Measurements from ENCODE around the gene KRTAP12-1. TPM values are rescaled to one million over a fixed set of nuclear protein-coding genes. Genes with fewer than 3 reads are reported as not detected.

Gene KRTAP12-1, protein sequence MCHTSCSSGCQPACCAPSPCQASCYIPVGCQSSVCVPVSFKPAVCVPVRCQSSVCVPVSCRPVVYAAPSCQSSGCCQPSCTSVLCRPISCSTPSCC
- total RNA-seq, result not detected

GRCh38 chr21:44681861-44682579 is at the start of gene KRTAP12-1:
Gene KRTAP12-1, minus strand, starts transcription at chr21:44682163. Its CDS starts 40 bp downstream, at chr21:44682123.
- Mint-ChIP-seq H3K4me1 (ENCODE audit: low read depth in 2 of 2) (peaks cover 10 to 12% of the 10 kb centered on the region in 2 donors), H3K9me3 (no peaks in the 10 kb centered on the region), H3K4me3 (no peak within 1 kb of the TSS), H3K27ac (no peak within 1 kb of the TSS), H3K27me3 (peaks cover 23 to 28% of the 10 kb centered on the region in 2 donors), H3K36me3 (no peaks in the 10 kb centered on the region)
- DNase-seq (ENCODE audit: low spot score), result no peak
- no peak for ATAC-seq

DNA sequence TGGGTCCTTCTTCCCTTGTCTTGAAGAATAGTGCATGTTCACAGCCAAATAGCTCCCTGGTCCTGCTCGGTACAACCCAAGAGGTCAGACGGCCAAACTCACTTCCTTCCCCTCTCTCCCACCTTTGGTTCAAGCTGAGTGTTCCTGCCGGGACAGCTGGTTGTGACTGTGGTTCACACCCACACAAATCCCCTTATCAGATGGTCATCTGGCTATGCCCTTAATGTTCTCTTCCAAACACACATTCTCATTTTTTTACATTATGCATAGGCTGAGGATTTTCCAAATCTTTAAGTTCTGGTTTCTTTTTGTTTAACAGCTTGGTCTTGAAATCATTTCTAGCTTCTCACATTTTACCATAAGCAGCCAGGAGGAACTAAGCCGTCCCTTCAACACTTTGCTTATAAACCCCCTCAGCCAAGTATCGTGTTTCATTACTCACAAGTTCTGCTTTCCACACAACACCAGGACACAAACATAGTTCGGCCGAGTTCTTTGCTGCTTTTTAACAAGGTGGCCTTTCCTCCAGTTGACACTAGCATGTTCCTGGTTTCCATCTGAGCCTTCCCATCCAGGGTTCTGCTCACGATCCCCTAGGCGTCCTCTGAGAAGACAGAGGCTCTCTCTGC is 49.1 kb upstream of the KRTAP12-1 start:
- Mint-ChIP-seq H3K4me3 (no peak overlapping the region), H3K9me3 (no peaks in the 10 kb centered on the region), H3K36me3 (no peaks in the 10 kb centered on the region), H3K27ac (no peak overlapping the region), H3K4me1 (ENCODE audit: low read depth in 2 of 2) (no peaks in the 10 kb centered on the region), H3K27me3 (peaks cover 9 to 14% of the 10 kb centered on the region in 2 donors)
- DNase-seq (ENCODE audit: low spot score), result no peak
- no peak for ATAC-seq

GRCh38 chr21:44730028-44730395 is 48.0 kb upstream of the KRTAP12-1 start:
- Mint-ChIP-seq H3K4me1 (ENCODE audit: low read depth in 2 of 2) (no peaks in the 10 kb centered on the region), H3K27ac (no peak overlapping the region), H3K36me3 (no peaks in the 10 kb centered on the region), H3K4me3 (no peak overlapping the region), H3K27me3 (peaks cover 14 to 18% of the 10 kb centered on the region in 2 donors), H3K9me3 (no peaks in the 10 kb centered on the region)
- DNase-seq (ENCODE audit: low spot score), result peak; percentile 25
- no peak for ATAC-seq

DNA sequence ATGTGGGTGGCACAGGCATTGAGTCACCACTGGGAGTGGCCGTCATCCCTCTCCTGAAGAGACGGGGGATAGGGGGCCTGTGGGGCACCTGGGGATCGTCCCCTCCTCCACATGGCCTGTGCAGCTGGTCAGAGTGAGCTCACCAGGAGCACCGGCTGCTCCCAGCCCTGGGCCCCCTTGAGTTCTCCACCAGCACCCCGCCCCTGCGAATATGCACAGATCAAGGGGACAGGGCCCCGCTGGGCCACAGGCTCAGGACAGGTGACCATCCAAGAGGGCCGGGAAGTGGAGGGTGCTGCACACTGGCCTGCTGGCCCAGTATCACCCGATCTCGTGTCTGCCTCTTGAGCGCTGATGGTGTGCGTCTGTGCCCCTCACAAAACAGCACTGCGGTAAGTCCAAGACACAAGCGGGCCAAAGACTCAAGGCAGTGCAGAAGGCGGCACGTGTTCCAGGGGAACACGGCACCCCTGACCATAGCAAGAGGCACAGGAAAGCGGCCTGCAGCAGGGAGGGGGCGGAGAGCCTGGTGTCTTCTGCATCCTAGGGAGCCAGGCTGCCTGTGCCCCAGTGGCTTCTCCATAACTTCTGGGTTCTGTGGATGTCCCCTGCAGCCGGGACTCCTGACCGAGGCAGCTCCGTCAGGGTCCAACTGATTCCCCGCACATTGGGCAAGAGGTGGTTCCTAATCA is 47.5 kb upstream of the KRTAP12-1 start:
- H3K27ac Mint-ChIP-seq, result no peak overlapping the region

DNA sequence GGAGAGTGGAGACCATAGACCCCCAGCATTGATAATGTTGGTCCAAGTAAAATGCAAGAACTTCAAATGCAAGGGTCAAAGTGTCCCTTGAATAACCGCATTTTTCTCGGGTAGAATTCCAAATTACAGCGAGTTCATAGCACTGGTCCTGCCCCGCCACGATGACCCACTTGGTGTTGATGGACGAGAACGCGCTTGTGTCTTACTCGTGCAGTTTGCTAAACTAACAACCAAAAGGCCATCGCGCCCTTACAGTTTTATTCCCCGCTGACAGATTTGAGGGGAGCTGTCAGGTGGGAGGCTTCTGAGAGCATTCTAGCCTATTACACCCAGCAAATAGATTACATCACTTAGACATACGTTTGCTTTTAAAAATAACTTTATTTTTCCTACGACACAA is 46.8 kb upstream of the KRTAP12-1 start:
- no peaks in the 10 kb centered on the region for H3K4me1 Mint-ChIP-seq (ENCODE audit: low read depth in 2 of 2)
- H3K4me3 Mint-ChIP-seq, result no peak overlapping the region
- no peaks in the 10 kb centered on the region for H3K36me3 Mint-ChIP-seq
- no peak for ATAC-seq
- peaks cover 14 to 21% of the 10 kb centered on the region in 2 donors for H3K27me3 Mint-ChIP-seq
- no peak for DNase-seq (ENCODE audit: low spot score)
- H3K9me3 Mint-ChIP-seq, result no peaks in the 10 kb centered on the region
- H3K27ac Mint-ChIP-seq, result no peak overlapping the region

More for the DNA sequence above, 47.5 kb upstream of the KRTAP12-1 start:
- peak; percentile 57 for DNase-seq (ENCODE audit: low spot score)
- Mint-ChIP-seq H3K36me3 (no peaks in the 10 kb centered on the region), H3K4me1 (ENCODE audit: low read depth in 2 of 2) (no peaks in the 10 kb centered on the region), H3K4me3 (no peak overlapping the region), H3K27me3 (peaks cover 14 to 18% of the 10 kb centered on the region in 2 donors), H3K9me3 (no peaks in the 10 kb centered on the region)
- no peak for ATAC-seq

DNA sequence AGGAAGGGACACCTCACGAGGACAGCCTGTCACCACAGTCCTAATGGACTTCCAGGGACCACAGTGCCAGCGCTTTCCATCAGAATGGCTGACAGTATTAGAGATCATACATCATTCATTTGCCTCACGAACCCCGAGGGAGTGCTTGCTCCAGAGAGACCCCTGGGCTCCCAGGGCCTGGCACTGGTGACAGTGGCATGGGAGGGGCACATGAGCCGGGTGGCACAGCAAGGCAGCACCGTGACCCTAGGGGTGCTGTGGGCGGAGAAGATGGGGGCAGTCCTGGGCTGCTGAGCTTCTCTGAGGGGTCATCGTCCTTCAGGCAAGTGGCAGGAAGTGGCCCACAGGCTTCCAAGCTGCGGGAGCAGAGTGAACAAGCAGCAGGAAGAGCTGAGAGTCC is 45.8 kb upstream of the KRTAP12-1 start:
- Mint-ChIP-seq H3K27ac (no peak overlapping the region), H3K27me3 (peaks cover 19 to 27% of the 10 kb centered on the region in 2 donors), H3K4me3 (no peak overlapping the region), H3K4me1 (ENCODE audit: low read depth in 2 of 2) (peaks cover 5 to 6% of the 10 kb centered on the region in 2 donors), H3K9me3 (no peaks in the 10 kb centered on the region), H3K36me3 (no peaks in the 10 kb centered on the region)
- ATAC-seq (no peak), DNase-seq (ENCODE audit: low spot score) (peak; percentile 58)

DNA sequence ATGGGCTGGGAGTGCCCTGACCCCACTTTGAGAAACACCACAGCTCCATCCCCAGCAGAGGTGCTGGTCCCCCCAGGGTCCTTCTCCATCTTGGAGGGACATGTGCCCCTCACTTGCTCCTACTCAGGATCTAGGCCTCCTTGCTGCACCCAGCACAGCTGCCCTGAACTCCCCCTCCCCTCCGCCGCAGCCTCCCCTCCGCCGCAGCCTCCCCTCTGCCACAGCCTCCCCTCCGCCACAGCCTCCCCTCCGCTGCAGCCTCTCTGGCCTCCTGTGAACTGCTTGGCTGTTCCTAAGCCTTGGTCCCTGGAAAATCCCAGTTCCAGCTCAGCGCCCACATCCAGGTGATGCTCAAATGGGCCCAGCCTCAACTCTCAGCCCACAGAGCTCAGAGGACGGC is 45.4 kb upstream of the KRTAP12-1 start:
- peak; percentile 42 for DNase-seq (ENCODE audit: low spot score)
- Mint-ChIP-seq H3K9me3 (no peaks in the 10 kb centered on the region), H3K36me3 (no peaks in the 10 kb centered on the region), H3K27me3 (peaks cover 22 to 31% of the 10 kb centered on the region in 2 donors), H3K4me3 (no peak overlapping the region), H3K27ac (no peak overlapping the region), H3K4me1 (ENCODE audit: low read depth in 2 of 2) (peaks cover 7 to 9% of the 10 kb centered on the region in 2 donors)
- ATAC-seq, result no peak

- Mint-ChIP-seq H3K27ac (no peak overlapping the region), H3K9me3 (no peaks in the 10 kb centered on the region), H3K4me1 (ENCODE audit: low read depth in 2 of 2) (peaks cover 7 to 9% of the 10 kb centered on the region in 2 donors), H3K36me3 (no peaks in the 10 kb centered on the region), H3K4me3 (no peak overlapping the region), H3K27me3 (peaks cover 22 to 29% of the 10 kb centered on the region in 2 donors)
- ATAC-seq, result no peak
- peak; percentile 40 for DNase-seq (ENCODE audit: low spot score)
These were observed 44.9 kb upstream of the KRTAP12-1 start for GRCh38 chr21:44726826-44727225.

DNA sequence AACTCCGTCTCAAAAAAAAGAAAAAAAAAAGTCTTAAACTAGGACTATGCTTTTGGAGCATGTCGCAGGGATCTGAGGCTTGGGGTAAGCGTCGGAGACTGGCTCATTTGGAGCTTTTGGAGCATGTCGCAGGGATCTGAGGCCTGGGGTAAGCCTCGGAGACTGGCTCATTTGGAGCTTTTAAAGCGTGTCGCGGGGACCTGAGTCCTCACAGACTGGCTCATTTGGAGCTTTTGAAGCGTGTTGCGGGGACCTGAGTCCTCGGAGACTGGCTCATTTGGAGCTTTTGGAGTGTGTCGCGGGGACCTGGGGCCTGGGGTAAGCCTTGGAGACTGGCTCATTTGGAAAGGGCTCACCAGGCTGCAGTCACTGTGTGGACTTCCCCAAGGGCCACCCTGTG is 43.0 kb upstream of the KRTAP12-1 start:
- H3K27me3 Mint-ChIP-seq, result peaks cover 28 to 30% of the 10 kb centered on the region in 2 donors
- no peaks in the 10 kb centered on the region for H3K36me3 Mint-ChIP-seq
- ATAC-seq, result no peak
- peaks cover 7 to 9% of the 10 kb centered on the region in 2 donors for H3K4me1 Mint-ChIP-seq (ENCODE audit: low read depth in 2 of 2)
- peak; percentile 56 for DNase-seq (ENCODE audit: low spot score)
- H3K4me3 Mint-ChIP-seq, result no peak overlapping the region
- H3K27ac Mint-ChIP-seq, result no peak overlapping the region
- H3K9me3 Mint-ChIP-seq, result no peaks in the 10 kb centered on the region

GRCh38 chr21:44724196-44724595 is 42.2 kb upstream of the KRTAP12-1 start:
- peaks cover 33 to 38% of the 10 kb centered on the region in 2 donors for H3K27me3 Mint-ChIP-seq
- H3K4me1 Mint-ChIP-seq (ENCODE audit: low read depth in 2 of 2), result peaks cover 7 to 9% of the 10 kb centered on the region in 2 donors
- no peak overlapping the region for H3K27ac Mint-ChIP-seq
- no peak overlapping the region for H3K4me3 Mint-ChIP-seq
- DNase-seq (ENCODE audit: low spot score) (peak; percentile 41), ATAC-seq (peak in 1 of 2 donors; percentile 9)
- H3K9me3 Mint-ChIP-seq, result no peaks in the 10 kb centered on the region
- no peaks in the 10 kb centered on the region for H3K36me3 Mint-ChIP-seq

- DNase-seq (ENCODE audit: low spot score) (peak; percentile 57), ATAC-seq (peak; percentile 15 to 33)
- no peaks in the 10 kb centered on the region for H3K36me3 Mint-ChIP-seq
- H3K4me3 Mint-ChIP-seq, result peak overlapping the region; percentile 22
- no peak overlapping the region for H3K27ac Mint-ChIP-seq
- H3K9me3 Mint-ChIP-seq, result no peaks in the 10 kb centered on the region
- peaks cover 7 to 9% of the 10 kb centered on the region in 2 donors for H3K4me1 Mint-ChIP-seq (ENCODE audit: low read depth in 2 of 2)
- peaks cover 39 to 45% of the 10 kb centered on the region in 2 donors for H3K27me3 Mint-ChIP-seq
These were observed 41.5 kb upstream of the KRTAP12-1 start for GRCh38 chr21:44723177-44724131.

DNA sequence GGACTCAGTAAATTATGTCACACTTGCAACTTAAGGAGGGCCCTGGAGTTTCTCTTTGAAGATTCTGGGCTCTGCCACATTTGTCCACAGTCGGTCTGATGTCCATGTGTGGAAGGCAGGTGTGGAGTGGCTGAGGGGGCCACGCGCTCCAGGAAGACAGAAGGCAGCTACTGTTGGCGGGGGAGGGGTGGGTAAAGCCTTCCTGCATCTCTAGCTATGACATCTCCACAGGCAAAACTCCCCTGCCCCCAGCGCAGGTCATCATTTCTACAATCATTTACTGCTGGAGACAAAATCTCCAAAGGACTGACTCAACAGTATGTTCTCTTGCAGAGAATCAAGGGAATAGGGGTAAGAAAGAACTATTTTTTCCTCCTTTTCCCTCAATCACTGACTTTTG is 40.8 kb upstream of the KRTAP12-1 start:
- Mint-ChIP-seq H3K4me3 (no peak overlapping the region), H3K27me3 (peaks cover 42 to 52% of the 10 kb centered on the region in 2 donors)

DNA sequence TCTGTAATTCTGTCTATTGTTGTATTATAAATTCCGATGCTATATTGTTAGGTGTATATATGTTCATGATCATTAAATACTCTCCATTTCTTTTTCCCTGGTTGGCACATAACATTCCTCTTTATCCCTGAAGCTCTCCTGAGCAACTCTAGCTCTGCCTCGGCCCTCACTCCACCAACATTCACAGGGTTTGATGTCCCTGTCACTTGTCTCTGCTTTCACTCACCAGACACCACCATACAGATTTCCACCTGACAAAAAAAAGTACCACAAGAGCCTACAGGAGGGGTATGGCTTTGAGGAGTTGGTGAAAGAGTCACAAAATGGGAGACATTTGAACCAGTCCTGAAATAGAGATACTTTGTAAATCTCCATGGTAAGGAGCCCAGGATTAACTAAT is 38.2 kb upstream of the KRTAP12-1 start:
- Mint-ChIP-seq H3K9me3 (no peaks in the 10 kb centered on the region), H3K4me3 (no peak overlapping the region), H3K27me3 (peaks cover 38 to 64% of the 10 kb centered on the region in 2 donors), H3K4me1 (ENCODE audit: low read depth in 2 of 2) (peaks cover 7 to 9% of the 10 kb centered on the region in 2 donors), H3K27ac (no peak overlapping the region), H3K36me3 (no peaks in the 10 kb centered on the region)
- ATAC-seq (no peak), DNase-seq (ENCODE audit: low spot score) (peak; percentile 10)

More for the DNA sequence above, 40.8 kb upstream of the KRTAP12-1 start:
- DNase-seq (ENCODE audit: low spot score) (peak; percentile 25), ATAC-seq (no peak)
- Mint-ChIP-seq H3K27ac (no peak overlapping the region), H3K9me3 (no peaks in the 10 kb centered on the region), H3K4me1 (ENCODE audit: low read depth in 2 of 2) (peaks cover 7 to 9% of the 10 kb centered on the region in 2 donors), H3K36me3 (no peaks in the 10 kb centered on the region)
